ENCODE data around the gene SLC24A3. TPM values are rescaled to one million over a fixed set of nuclear protein-coding genes. Genes with fewer than 3 reads are reported as not detected.

SLC24A3 gene
- total RNA-seq, 1 donor from 2014 or later = 0.51 TPM

DNA sequence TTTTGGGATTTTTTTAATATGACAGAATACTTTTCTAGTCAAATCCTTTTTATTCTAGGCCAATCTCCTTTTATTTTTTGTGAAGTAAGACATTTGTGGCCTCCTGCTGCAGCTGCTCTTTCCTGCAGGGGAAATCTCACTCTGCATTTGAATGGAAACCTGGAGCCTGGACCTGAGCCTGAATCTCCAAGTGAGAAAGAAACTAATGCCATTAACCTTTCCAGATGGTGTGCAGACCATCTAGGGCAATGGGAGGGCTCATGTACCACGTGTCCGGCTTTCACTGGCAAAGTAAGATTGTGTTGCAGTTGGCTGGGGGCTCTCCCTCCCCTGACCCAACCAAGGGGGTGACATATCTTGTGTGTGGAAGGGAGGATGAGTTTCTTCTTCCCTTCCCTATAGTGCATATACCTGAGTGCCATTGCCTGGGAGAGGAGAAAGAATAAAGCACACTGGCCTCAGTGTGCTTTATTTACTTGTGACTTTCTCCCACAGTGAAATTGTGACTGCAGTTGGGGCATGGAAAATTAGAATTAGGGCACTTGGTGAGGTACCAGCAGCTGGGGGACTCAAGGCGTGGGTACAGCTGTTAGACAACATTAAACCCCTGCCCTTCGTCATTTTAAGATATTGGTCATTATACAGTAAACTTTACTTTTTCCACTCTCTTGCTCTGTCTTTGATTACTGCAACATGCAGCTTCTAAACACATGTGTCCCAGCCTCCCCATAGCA lies 385.8 kb downstream of the SLC24A3 start:
- no peaks in the 10 kb centered on the region for H3K36me3 Mint-ChIP-seq (ENCODE audit: low read depth)
- H3K9me3 Mint-ChIP-seq = no peaks in the 10 kb centered on the region
- no peaks in the 10 kb centered on the region for H3K4me1 Mint-ChIP-seq
- no peak overlapping the region for H3K4me3 Mint-ChIP-seq
- H3K27ac Mint-ChIP-seq (ENCODE audit: unreplicated experiment) = no peak overlapping the region
- no peak for DNase-seq (ENCODE audit: low read depth, low spot score)
- H3K27me3 Mint-ChIP-seq (ENCODE audit: low read depth) = peaks cover 6% of the 10 kb centered on the region
- TF ChIP-seq, protein P1, sequence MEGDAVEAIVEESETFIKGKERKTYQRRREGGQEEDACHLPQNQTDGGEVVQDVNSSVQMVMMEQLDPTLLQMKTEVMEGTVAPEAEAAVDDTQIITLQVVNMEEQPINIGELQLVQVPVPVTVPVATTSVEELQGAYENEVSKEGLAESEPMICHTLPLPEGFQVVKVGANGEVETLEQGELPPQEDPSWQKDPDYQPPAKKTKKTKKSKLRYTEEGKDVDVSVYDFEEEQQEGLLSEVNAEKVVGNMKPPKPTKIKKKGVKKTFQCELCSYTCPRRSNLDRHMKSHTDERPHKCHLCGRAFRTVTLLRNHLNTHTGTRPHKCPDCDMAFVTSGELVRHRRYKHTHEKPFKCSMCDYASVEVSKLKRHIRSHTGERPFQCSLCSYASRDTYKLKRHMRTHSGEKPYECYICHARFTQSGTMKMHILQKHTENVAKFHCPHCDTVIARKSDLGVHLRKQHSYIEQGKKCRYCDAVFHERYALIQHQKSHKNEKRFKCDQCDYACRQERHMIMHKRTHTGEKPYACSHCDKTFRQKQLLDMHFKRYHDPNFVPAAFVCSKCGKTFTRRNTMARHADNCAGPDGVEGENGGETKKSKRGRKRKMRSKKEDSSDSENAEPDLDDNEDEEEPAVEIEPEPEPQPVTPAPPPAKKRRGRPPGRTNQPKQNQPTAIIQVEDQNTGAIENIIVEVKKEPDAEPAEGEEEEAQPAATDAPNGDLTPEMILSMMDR (conservative IDR thresholded peaks at IDR 0.05) = no peak

DNA sequence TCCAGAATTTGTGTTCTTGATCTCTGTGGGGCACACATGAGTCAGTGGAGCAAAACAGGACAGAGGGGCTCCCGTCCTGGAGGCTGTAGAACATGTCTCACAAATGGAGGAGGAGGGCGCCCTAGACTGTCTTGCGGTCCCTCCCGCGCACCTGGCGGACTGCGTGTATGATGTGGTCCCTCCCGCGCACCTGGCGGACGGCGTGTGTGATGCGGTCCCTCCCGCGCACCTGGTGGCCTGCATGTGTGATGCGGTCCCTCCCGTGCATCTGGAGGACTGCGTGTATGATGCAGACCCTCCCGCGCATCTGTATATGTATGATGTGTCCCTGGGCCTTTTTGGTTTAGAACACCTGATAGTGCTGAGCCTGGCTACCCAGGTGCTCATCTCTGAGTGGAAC lies 386.8 kb downstream of the SLC24A3 start:
- TF ChIP-seq, protein P1 (conservative IDR thresholded peaks at IDR 0.05) = no peak
- Mint-ChIP-seq H3K36me3 (ENCODE audit: low read depth) (no peaks in the 10 kb centered on the region), H3K27me3 (ENCODE audit: low read depth) (peaks cover 6% of the 10 kb centered on the region), H3K27ac (ENCODE audit: unreplicated experiment) (no peak overlapping the region), H3K4me3 (no peak overlapping the region), H3K9me3 (no peaks in the 10 kb centered on the region), H3K4me1 (no peaks in the 10 kb centered on the region)
- DNase-seq (ENCODE audit: low read depth, low spot score) = no peak

DNA sequence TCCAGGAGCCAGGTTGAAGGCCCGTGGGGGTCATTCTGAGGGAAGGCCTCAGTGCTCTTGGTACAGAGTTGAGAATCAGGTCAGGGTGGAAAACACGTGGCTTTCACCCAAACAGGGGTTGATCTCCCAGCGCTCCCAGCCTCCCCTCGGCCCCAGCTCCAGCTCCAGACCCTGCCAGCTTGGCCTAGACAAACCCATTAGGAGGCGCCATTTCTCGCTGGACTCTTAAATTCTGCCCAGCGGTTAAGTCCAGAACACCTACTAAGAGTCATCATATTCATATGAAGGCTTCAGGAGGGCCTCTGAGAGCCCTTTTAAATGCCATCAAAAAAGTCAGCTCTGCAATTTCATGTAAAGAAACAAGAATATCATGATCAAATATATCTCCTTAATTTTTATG lies 387.6 kb downstream of the SLC24A3 start:
- DNase-seq (ENCODE audit: low read depth, low spot score) = no peak
- H3K27ac Mint-ChIP-seq (ENCODE audit: unreplicated experiment) = no peak overlapping the region
- peaks cover 6% of the 10 kb centered on the region for H3K27me3 Mint-ChIP-seq (ENCODE audit: low read depth)
- no peaks in the 10 kb centered on the region for H3K9me3 Mint-ChIP-seq
- no peaks in the 10 kb centered on the region for H3K4me1 Mint-ChIP-seq
- no peaks in the 10 kb centered on the region for H3K36me3 Mint-ChIP-seq (ENCODE audit: low read depth)
- H3K4me3 Mint-ChIP-seq = no peak overlapping the region
- TF ChIP-seq, protein P1 (conservative IDR thresholded peaks at IDR 0.05) = no peak

DNA sequence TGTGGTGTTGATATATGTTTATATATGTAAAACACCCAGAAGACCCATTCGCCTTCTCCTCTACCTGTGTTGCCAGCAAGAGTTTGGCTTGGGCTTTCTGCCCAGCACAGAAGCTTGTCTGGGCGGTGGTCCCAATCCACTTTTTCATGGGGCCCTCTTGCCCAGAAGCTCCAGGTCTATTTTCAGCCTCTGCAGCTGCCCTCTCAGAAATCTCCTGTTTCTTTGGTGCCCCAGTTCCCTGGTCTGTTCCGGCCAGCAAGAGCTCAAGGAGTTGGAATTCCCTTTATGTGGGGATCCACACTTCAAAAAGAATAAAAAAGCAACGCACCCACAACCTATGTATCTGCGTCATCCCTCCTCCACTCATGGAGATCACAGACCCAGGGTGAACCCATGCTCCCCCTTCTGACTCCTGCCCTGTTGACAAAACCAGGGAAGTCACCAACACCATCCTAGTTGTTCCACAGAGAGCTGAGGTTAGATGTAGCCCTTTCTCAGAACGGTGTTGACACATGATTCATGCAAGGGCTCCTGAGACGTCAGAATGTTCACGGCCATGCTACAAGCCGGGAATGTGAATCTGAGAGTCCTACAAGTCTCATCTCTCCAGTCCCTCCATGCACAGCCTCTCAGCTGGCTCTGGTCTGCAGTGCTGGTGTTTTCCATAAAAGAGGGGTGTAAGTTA lies 388.8 kb downstream of the SLC24A3 start:
- H3K9me3 Mint-ChIP-seq = no peaks in the 10 kb centered on the region
- H3K27me3 Mint-ChIP-seq (ENCODE audit: low read depth) = peaks cover 6% of the 10 kb centered on the region
- H3K36me3 Mint-ChIP-seq (ENCODE audit: low read depth) = no peaks in the 10 kb centered on the region
- no peak overlapping the region for H3K27ac Mint-ChIP-seq (ENCODE audit: unreplicated experiment)
- no peaks in the 10 kb centered on the region for H3K4me1 Mint-ChIP-seq
- H3K4me3 Mint-ChIP-seq = no peak overlapping the region
- DNase-seq (ENCODE audit: low read depth, low spot score) = no peak
- TF ChIP-seq, protein P1 (conservative IDR thresholded peaks at IDR 0.05) = no peak

DNA sequence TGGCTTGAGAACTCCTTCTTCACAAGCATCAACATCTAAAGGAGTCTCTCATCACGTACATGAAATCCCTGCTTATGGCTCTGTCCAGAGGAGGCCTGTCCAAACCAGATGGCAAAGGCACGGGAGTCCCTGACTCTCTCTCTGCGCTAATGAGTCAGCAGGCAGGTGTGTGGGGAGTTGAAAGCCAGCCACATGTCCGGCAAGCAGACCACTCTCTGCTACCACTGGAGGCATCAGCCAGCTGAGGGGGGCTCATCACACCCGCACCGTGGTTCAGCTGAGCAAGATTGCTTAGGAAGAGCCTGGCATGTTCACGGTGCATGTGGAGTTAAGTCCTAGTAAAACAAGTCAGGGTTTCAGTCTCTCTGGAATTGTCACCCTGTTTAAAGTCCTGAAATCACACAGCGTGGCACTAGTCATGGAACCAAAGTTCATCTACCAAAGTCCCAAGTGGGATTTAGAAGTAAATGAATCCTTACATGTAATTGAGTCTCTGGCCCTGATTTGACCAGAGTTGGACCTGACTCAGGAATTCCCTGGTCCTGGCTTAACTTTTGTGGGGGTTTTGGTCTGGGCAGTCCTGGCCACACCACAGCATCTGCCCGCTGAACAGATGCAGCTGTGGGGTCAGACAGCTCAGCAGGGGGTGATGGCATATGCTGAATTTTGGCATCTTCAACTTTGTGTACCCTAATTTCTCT lies 390.4 kb downstream of the SLC24A3 start:
- Mint-ChIP-seq H3K4me3 (no peak overlapping the region), H3K27ac (ENCODE audit: unreplicated experiment) (no peak overlapping the region), H3K9me3 (no peaks in the 10 kb centered on the region), H3K27me3 (ENCODE audit: low read depth) (peaks cover 10% of the 10 kb centered on the region), H3K4me1 (no peaks in the 10 kb centered on the region), H3K36me3 (ENCODE audit: low read depth) (no peaks in the 10 kb centered on the region)
- TF ChIP-seq, protein P1 (conservative IDR thresholded peaks at IDR 0.05) = no peak
- DNase-seq (ENCODE audit: low read depth, low spot score) = no peak
